HG03097 (cell line): ENCODE results near the gene TMEM41A.
"Not testable (repeated sequence)": the region's sequence is repeated elsewhere in the genome, so short reads cannot be mapped to it uniquely, and the experiment has no call there.

Source experiments
- ATAC-seq: cut with Tn5 transposase; IDR thresholded peaks from one replicate; pipeline ENCODE4 v1.9.1; 2021; ENCODE audit not compliant: unreplicated experiment, low FRiP score

Gene TMEM41A

GRCh38 chr3:185489462-185489861, 9.4 kb downstream of the TMEM41A start:
- ATAC-seq = no peak

GRCh38 chr3:185488465-185488864, 10.4 kb downstream of the TMEM41A start:
- no peak for ATAC-seq

- no peak for ATAC-seq
Measured at GRCh38 chr3:185486394-185486793, 12.4 kb downstream of the TMEM41A start.

GRCh38 chr3:185484296-185484695, 14.5 kb downstream of the TMEM41A start:
- no peak for ATAC-seq

GRCh38 chr3:185479373-185479945, 19.4 kb downstream of the TMEM41A start:
- no peak for ATAC-seq

- ATAC-seq = no peak
Measured at GRCh38 chr3:185477316-185477715, 21.5 kb downstream of the TMEM41A start.

- not testable (repeated sequence) for ATAC-seq
Measured at GRCh38 chr3:185474922-185475321, 23.9 kb downstream of the TMEM41A start.

- no peak for ATAC-seq
Measured at GRCh38 chr3:185473290-185473815, 25.5 kb downstream of the TMEM41A start.

GRCh38 chr3:185470323-185470722, 28.5 kb downstream of the TMEM41A start:
- ATAC-seq = no peak

- no peak for ATAC-seq
Measured at GRCh38 chr3:185469542-185469941, 29.3 kb downstream of the TMEM41A start.

- not testable (repeated sequence) for ATAC-seq
Measured at GRCh38 chr3:185466123-185466522, 32.7 kb downstream of the TMEM41A start.

GRCh38 chr3:185465471-185465870, 33.4 kb downstream of the TMEM41A start:
- no peak for ATAC-seq

- ATAC-seq = no peak
Measured at GRCh38 chr3:185460719-185461350, 38.0 kb downstream of the TMEM41A start.

- no peak for ATAC-seq
Measured at GRCh38 chr3:185460309-185460708, 38.5 kb downstream of the TMEM41A start.

- no peak for ATAC-seq
Measured at GRCh38 chr3:185457376-185457775, 41.5 kb downstream of the TMEM41A start.

- not testable (repeated sequence) for ATAC-seq
Measured at GRCh38 chr3:185451432-185451831, 47.4 kb downstream of the TMEM41A start.

- no peak for ATAC-seq
Measured at GRCh38 chr3:185448107-185448506, 50.7 kb downstream of the TMEM41A start.

- no peak for ATAC-seq
Measured at GRCh38 chr3:185444329-185444728, 54.5 kb downstream of the TMEM41A start.

GRCh38 chr3:185442031-185442430, 56.8 kb downstream of the TMEM41A start:
- no peak for ATAC-seq

GRCh38 chr3:185439745-185440466, 58.9 kb downstream of the TMEM41A start:
- no peak for ATAC-seq
